PC-3 (cell line): ENCODE measurements around the gene PRR27. TPM values are rescaled to one million over a fixed set of nuclear protein-coding genes. Genes with fewer than 3 reads are reported as not detected.

Experiments used
- ATAC-seq: fragments of 200-7000 bp; cut with Tn5 transposase; 2 replicates; pipeline ENCODE4 v1.9.1; 2020; ENCODE audit warnings: mild to moderate bottlenecking, moderate library complexity
- BruUV-seq: library from RNA; stranded (reverse); fragments of 400-500 nt; replicated peaks from 2 replicates; lab custom pipeline; 2021; lab: Mats Ljungman, UMichigan
- CTCF ChIA-PET: fragments of 300-600 bp; sonication (Branson Sonifier 250); formaldehyde crosslinking; loops from one replicate; lab custom pipeline; 2022; ENCODE audit warnings: antibody characterized with exemption; lab: Charles Lee
- POLR2A ChIA-PET: fragments of 300-600 bp; sonication (Branson Sonifier 250); formaldehyde crosslinking; loops from one replicate; lab custom pipeline; 2022; ENCODE audit warnings: antibody characterized with exemption; ENCODE audit not compliant: unreplicated experiment; lab: Charles Lee
- DNase-seq: peaks from one replicate; pipeline ENCODE4 v3.0.0-alpha.2; 2015
- H2AFZ ChIP-seq: fragments of 300-600 bp; sonication (generic); 2 replicates; pipeline ENCODE4 v1.6.0; 2016; ENCODE audit warnings: antibody characterized with exemption, low read length
- H3F3A ChIP-seq: fragments of 300-600 bp; sonication (generic); one replicate; pipeline ENCODE4 v1.6.0; 2017; ENCODE audit warnings: antibody characterized with exemption, low read length, control low read depth, mild to moderate bottlenecking; ENCODE audit not compliant: unreplicated experiment
- H3K27ac ChIP-seq: fragments of 300-600 bp; sonication (generic); 2 replicates; pipeline ENCODE4 v1.5.1; 2016; ENCODE audit warnings: mild to moderate bottlenecking, low read length
- H3K27me3 ChIP-seq: fragments of 300-600 bp; sonication (generic); 2 replicates; pipeline ENCODE4 v1.6.1; 2016; ENCODE audit warnings: low read length, mixed read lengths
- H3K36me3 ChIP-seq: fragments of 300-600 bp; sonication (generic); 2 replicates; pipeline ENCODE4 v1.6.1; 2016; ENCODE audit warnings: low read depth, mixed run types, low read length, mixed read lengths
- H3K4me1 ChIP-seq: fragments of 300-600 bp; sonication (generic); 2 replicates; pipeline ENCODE4 v1.5.1; 2016; ENCODE audit warnings: low read length; ENCODE audit not compliant: insufficient read depth
- H3K4me2 ChIP-seq: fragments of 300-600 bp; sonication (generic); 2 replicates; pipeline ENCODE4 v1.6.0; 2016; ENCODE audit warnings: low read length
- H3K4me3 ChIP-seq: fragments of 300-600 bp; sonication (generic); 2 replicates; pipeline ENCODE4 v1.5.1; 2016; ENCODE audit warnings: mild to moderate bottlenecking, low read length, mixed read lengths
- H3K79me2 ChIP-seq: fragments of 300-600 bp; sonication (generic); 2 replicates; pipeline ENCODE4 v1.6.1; 2017; ENCODE audit warnings: low read length, mixed read lengths
- H3K9ac ChIP-seq: fragments of 300-600 bp; sonication (generic); 2 replicates; pipeline ENCODE4 v1.6.0; 2016; ENCODE audit warnings: mild to moderate bottlenecking, low read length
- H3K9me2 ChIP-seq: fragments of 300-600 bp; sonication (generic); replicated peaks from 2 replicates; pipeline ENCODE4 v1.6.1; 2016; ENCODE audit warnings: mixed run types, low read length, mixed read lengths
- H3K9me3 ChIP-seq: fragments of 300-600 bp; sonication (generic); 2 replicates; pipeline ENCODE4 v1.6.1; 2016; ENCODE audit warnings: low read length, mixed read lengths
- H4K20me1 ChIP-seq: fragments of 300-600 bp; sonication (generic); 2 replicates; pipeline ENCODE4 v1.6.1; 2016; ENCODE audit warnings: low read length, mixed read lengths
- CTCF ChIP-seq: fragments of 300-600 bp; sonication (generic); conservative IDR thresholded peaks from 2 replicates; pipeline ENCODE4 v1.5.1; 2017; ENCODE audit warnings: antibody characterized with exemption, low read depth, mild to moderate bottlenecking, low read length
- EZH2 ChIP-seq: fragments of 300-600 bp; sonication (generic); IDR thresholded peaks from one replicate; pipeline ENCODE4 v1.6.1; 2017; ENCODE audit warnings: antibody characterized with exemption, mild to moderate bottlenecking, low read length; ENCODE audit not compliant: unreplicated experiment
- EZH2phosphoT487 ChIP-seq: fragments of 300-600 bp; sonication (generic); IDR thresholded peaks from 2 replicates; pipeline ENCODE4 v1.6.1; 2018; ENCODE audit warnings: mild to moderate bottlenecking, antibody characterized with exemption, low read length, borderline replicate concordance
- intact Hi-C: fragments of 100-400 bp; cut with micrococcal nuclease; formaldehyde crosslinking; loops from 2 replicates; pipeline ENCODE4 v1.9.0; 2023
- total RNA-seq: library from RNA; depleted of rRNA; stranded (reverse); fragments of >200 nt; gene quantifications from 2 replicates; pipeline ENCODE4 v1.2.3, GENCODE V29; 2014

Gene PRR27
- total RNA-seq, 1 experiment from 2014 or later, result not detected

- Histone ChIP-seq H3K27ac (no peak overlapping the region), H3F3A (no peaks in the 10 kb centered on the region), H3K36me3 (no peaks in the 10 kb centered on the region), H3K4me1 (no peaks in the 10 kb centered on the region), H4K20me1 (no peaks in the 10 kb centered on the region), H3K27me3 (peaks cover 39% of the 10 kb centered on the region; the same call in 1 of the 2 replicates), H3K9me2 (no peaks in the 10 kb centered on the region), H2AFZ (no peak overlapping the region), H3K79me2 (no peaks in the 10 kb centered on the region), H3K9ac (no peak overlapping the region), H3K4me3 (no peak overlapping the region), H3K4me2 (no peak overlapping the region), H3K9me3 (no peaks in the 10 kb centered on the region)
- POLR2A ChIA-PET, result no interaction called here
- ATAC-seq (no peak), DNase-seq (no peak)
- no TSS peak for BruUV-seq
- CTCF ChIA-PET, result no interaction called here
- intact Hi-C loops, result no loop called here
- TF ChIP-seq EZH2phosphoT487 (no peak), CTCF (no peak), EZH2 (no peak)
Measured at GRCh38 chr4:70192895-70193294, 38.9 kb downstream of the PRR27 start.

- Histone ChIP-seq H3F3A (no peaks in the 10 kb centered on the region), H3K4me2 (no peak within 1 kb of the TSS), H3K27me3 (peaks cover 23% of the 10 kb centered on the region; the same call in 1 of the 2 replicates), H3K9me2 (no peaks in the 10 kb centered on the region), H3K4me3 (no peak within 1 kb of the TSS), H4K20me1 (no peaks in the 10 kb centered on the region), H3K9ac (no peak within 1 kb of the TSS), H3K79me2 (no peaks in the 10 kb centered on the region), H3K27ac (no peak within 1 kb of the TSS), H2AFZ (no peak within 1 kb of the TSS), H3K36me3 (no peaks in the 10 kb centered on the region), H3K4me1 (no peaks in the 10 kb centered on the region), H3K9me3 (no peaks in the 10 kb centered on the region)
- intact Hi-C loops, result no loop called here
- DNase-seq (no peak), ATAC-seq (no peak)
- no peak for TF ChIP-seq CTCF
- no peak for TF ChIP-seq EZH2
- no peak for TF ChIP-seq EZH2phosphoT487
- BruUV-seq, result no TSS peak
- CTCF ChIA-PET, result no interaction called here
- POLR2A ChIA-PET, result no interaction called here
Measured at GRCh38 chr4:70195425-70195824, 41.4 kb downstream of the PRR27 start, which contains the start of gene ODAM. Gene ODAM, plus strand, starts transcription at chr4:70195725. Its CDS starts 819 bp downstream, at chr4:70196544.

GRCh38 chr4:70196857-70197256, 42.8 kb downstream of the PRR27 start:
- Histone ChIP-seq H3K9ac (no peak overlapping the region), H3K27me3 (peaks cover 25% of the 10 kb centered on the region; the same call in 1 of the 2 replicates), H3K9me3 (no peaks in the 10 kb centered on the region), H3K36me3 (no peaks in the 10 kb centered on the region), H3K79me2 (no peaks in the 10 kb centered on the region), H2AFZ (no peak overlapping the region), H3K4me1 (no peaks in the 10 kb centered on the region), H3F3A (no peaks in the 10 kb centered on the region), H3K9me2 (no peaks in the 10 kb centered on the region), H3K27ac (no peak overlapping the region), H3K4me3 (no peak overlapping the region), H4K20me1 (no peaks in the 10 kb centered on the region), H3K4me2 (no peak overlapping the region)
- ATAC-seq, result no peak
- intact Hi-C loops, result no loop called here
- POLR2A ChIA-PET, result interaction anchor here (0.6 kb wide), 1 partner anchor 34 kb away, joined by 3 read pairs; no protein-coding TSS in a partner anchor
- TF ChIP-seq EZH2 (no peak), CTCF (no peak), EZH2phosphoT487 (no peak)
- CTCF ChIA-PET, result no interaction called here
- no peak for DNase-seq
- no TSS peak for BruUV-seq
